ENCODE measurements around the gene S100A6.
"Not testable (repeated sequence)": the region's sequence is repeated elsewhere in the genome, so short reads cannot be mapped to it uniquely, and the experiment has no call there.

The S100A6 gene
- total RNA-seq, result 156 to 500 reads per million in 2 donors

GRCh38 chr1:153535242-153536011 lies at the start of gene S100A6:
TSS of gene S100A6 (minus strand) at chr1:153535991. CDS start at chr1:153535339, 652 bp downstream.
- DNase-seq, result peak; percentile 23

DNA sequence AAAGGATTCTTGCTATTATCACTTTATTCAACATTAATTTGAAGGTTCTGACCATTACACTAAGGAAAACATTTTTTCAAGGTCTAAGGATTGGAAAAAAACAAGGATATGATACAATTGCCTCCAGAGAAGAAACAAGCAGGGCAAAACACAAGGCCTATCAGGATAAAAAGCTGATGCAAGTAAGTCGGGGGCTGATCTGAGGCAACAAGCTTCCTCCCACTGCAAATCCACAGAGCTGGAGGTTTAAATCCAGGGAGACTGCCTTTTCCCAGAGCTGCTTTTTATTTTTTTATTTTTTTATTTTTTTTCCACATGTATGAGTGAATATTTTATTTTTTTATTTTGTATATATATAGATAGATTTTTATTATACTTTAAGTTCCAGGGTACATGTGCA lies 49.2 kb upstream of the S100A6 start:
- no peak for DNase-seq

- DNase-seq, result no peak
Observed at GRCh38 chr1:153583976-153584375, 48.2 kb upstream of the S100A6 start.

- DNase-seq, result not testable (repeated sequence)
Observed at GRCh38 chr1:153583514-153583913, 47.7 kb upstream of the S100A6 start.

- not testable (repeated sequence) for DNase-seq
Observed at GRCh38 chr1:153582836-153583235, 47.0 kb upstream of the S100A6 start.

DNA sequence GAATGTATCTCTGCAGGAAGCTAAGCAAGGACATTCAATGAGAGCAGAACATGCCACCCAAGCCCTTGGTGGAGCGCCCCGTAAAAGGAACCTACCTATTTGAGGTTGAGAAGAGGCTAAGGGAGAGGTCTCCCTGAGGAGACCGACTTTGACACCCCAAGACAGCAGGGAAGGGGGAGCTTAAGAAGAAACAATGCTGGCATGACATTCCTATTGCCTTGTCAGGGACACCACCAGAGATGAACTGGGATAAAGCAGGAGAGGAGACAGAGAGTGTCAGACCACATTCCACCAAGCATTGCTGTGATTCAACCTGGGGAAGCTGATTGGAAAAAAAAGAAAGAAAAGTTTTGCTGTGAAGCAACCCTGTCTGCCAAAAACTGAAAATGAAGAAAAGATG lies 43.1 kb upstream of the S100A6 start:
- DNase-seq, result no peak

- no peak for DNase-seq
Observed at GRCh38 chr1:153578490-153578889, 42.7 kb upstream of the S100A6 start.

GRCh38 chr1:153577624-153578051 lies 41.8 kb upstream of the S100A6 start:
- DNase-seq, result no peak

DNA sequence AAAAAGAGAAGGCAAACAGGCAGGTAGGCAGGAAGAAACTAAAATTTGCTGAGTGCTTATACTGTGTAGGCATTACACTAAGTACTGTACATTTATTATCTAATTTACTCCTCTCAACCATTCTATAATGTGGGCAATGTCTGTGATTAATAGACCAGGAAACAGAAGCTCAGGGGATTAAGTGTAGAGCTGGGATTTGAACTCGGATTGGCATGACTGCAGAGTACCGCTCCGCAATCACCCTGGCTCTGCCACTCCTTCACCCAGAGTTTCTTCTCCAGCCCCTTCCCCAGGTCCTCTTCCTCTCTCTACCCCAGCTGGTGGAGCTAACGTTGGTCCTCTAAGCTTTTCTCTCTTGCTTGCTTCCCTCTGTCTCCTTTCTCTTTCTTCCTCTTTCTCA lies 41.3 kb upstream of the S100A6 start:
- no peak for DNase-seq

- not testable (repeated sequence) for DNase-seq
Observed at GRCh38 chr1:153575497-153575896, 39.7 kb upstream of the S100A6 start.

DNA sequence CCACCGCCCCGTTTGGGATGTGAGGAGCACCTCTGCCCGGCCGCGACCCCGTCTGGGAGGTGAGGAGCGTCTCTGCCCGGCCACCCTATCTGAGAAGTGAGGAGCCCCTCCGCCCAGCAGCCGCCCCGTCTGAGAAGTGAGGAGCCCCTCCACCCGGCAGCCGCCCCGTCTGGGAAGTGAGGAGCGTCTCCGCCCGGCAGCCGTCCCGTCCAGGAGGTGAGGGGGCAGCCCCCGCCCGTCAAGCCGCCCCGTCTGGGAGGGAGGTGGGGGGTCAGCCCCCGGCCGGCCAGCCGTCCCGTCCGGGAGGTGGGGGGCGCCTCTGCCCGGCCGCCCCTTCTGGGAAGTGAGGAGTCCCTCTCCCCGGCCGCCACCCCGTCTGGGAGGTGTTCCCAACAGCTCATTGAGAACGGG lies 39.3 kb upstream of the S100A6 start:
- not testable (repeated sequence) for DNase-seq

- no peak for DNase-seq
Observed at GRCh38 chr1:153573351-153573750, 37.6 kb upstream of the S100A6 start.

DNA sequence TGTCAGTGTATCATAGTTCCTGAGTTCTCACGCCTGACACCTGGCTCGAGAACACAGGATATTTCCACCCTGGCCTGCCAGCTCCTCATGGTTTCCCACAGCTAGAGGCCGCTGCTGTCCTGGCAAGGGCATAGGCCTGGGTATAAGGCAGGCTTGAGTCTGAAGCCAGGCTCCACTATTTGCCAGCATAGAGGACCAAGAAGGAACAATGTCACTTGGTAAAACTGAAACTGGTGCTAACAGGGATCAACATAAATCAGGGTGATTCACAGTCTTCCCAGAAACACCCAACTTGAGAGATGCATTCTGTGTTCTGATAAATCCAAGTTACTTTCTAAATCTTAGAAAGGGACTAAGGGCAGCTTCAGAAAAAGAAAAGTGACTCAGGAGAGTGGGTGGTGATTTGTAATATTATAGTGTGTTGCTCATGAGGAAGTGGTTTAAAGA lies 36.8 kb upstream of the S100A6 start:
- DNase-seq, result no peak

- no peak for DNase-seq
Observed at GRCh38 chr1:153571706-153572105, 35.9 kb upstream of the S100A6 start.

DNA sequence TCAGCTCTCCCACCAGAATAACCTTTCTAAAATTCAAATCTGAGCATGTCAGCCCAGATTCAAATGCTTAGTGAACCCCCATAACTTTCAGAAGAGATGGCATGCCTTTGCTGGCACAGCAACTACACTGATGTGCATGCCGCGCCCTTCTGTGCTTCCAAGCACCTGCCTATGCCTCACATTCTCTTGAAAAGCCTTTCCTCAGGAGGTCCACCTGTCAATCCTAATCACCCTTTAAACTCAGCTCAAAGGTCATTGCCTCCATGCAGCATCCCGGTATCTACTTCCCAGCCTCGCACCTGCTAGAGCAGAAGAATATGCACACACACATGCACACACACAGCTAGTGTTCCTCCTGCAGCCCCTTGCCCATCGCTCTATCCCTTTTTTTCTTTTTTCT lies 35.1 kb upstream of the S100A6 start:
- no peak for DNase-seq

DNA sequence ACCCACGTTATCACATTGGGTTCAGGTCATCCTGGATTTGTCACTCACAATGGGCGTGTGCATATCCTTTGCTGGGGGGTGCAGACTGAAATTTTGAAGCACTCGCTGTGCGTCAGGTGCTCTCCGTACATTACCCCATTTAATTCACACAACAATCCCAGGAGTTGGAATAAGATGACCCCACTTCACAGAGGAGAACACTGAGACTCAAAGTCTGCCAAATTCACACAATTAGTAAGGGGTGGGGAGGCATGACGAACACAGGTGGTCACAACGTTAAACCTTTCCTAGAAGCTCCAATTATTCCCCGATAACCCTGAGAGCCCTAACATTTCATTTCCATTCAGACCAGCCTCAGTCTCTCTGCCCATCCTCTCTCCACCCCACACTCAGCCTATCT lies 33.7 kb upstream of the S100A6 start:
- no peak for DNase-seq

GRCh38 chr1:153568367-153569099 lies 32.7 kb upstream of the S100A6 start:
- peak; percentile 77 for DNase-seq

GRCh38 chr1:153567621-153568366 lies 32.0 kb upstream of the S100A6 start:
- no peak for DNase-seq

DNA sequence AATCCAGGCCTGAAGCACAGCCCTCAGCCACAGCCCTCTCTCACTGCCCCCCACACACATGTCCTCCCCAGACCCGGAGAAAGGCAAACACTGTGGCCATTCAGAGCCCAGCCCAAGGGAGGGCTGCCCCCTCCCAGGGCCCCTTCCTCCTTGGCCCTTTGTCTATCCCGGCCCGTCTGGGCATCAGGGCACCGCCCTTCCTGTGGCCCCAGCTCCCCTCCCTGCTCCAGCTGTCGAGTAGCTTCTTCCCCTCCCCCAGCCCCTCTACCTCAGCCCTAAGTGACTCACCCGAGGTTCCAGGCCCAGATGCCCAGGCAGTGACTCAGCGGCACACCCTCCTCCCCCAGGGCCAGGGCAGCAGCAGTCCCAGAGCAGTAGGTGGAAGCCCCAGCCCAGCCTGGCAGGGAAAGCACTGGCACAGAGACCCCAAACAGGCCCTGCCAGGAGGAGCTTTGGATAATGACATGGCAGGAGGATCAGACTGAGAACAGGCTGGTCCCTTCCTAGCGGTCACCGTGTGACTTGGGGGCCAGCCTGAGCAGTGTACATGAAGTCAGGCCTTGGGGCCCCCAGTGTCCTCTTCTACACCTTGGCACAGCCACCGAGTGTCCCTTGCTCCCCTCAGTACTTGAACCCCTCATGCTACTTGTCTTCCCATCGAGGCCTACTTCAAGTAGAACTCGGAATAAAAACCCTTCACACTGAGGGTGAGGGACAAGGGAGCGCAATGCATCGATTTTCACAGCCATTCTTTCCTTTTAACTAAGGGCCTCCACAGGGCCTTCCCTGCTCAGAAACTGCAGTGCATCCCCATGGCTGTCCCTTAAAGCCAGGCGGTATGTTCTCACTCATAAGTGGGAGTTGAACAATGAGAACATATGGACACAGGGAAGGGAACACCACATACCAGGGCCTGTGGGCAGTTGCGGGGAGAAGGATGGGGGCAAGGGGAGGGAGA lies 30.9 kb upstream of the S100A6 start:
- peak; percentile 67 for DNase-seq

DNA sequence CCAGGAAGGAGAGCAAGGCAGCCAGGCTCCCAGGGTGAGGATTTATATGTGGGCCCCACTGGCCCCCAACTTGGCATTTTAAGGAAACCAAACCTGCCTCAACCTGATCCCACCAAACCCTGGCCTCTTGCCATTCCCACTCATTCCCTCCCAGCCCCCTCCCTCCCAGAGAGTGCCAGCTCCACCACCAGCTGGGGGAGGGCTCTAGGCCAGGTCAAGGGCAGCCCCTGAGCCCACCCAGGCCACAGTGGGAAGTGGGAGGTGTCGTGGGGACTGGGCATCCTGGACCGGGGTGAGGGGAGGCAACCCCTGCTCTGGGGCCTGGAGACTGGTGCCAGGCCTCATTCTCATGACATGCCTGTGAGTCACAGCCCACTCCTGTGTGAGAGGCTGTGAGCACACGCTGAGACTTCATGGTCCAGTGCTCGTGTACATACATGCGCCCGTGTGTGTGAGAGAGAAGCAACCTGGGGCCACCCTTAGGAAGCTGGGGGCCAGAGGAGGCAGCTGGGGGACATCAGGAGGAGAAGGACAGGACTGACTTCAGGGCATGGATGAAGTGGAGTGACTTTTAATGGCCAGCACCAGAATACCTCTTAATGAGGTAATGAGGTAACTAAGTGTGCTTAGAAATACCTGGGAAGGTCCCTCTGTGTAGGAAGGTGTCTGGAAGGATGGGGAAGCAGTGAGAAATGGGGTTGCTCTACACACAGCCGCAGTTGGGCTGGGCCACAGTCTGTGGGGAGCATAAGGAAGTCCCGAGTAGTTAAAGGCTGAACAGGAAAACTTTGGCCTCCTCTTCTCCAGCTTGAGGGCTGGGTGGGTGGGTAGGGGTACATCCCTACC lies 30.0 kb upstream of the S100A6 start, which contains the start of gene S100A2:
S100A2 (minus strand) TSS at position 316 of the 846 bp plus-strand sequence. CDS start 1,967 bp downstream, outside the sequence.
- DNase-seq, result no peak

DNA sequence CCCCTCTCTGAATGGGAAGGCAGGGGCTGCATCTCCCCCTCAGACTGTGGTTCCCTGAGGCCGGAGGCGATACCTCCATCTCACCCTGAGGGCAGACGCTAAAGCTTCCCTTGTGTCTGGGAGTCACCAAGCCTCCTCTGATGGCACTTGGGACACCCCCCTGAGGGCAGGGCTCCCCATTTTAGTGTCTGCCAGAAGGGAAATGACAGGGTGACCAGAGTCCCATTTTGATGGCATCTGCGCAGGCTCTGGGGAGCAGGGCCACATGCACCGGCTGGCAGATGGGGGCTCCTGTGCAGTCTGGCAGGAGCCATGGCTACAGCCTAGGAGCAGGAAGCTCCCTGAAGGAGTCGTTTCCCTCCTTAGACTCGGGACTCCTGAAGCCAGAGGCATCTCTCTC lies 28.2 kb upstream of the S100A6 start:
- DNase-seq, result no peak
